Measurements from ENCODE around the gene MARK3.

Gene MARK3

GRCh38 chr14:103366741-103367140 lies 18.5 kb upstream of the MARK3 start:
- DNase-seq (ENCODE audit: low read depth in 2 of 3, low spot score in 1 of 3): no peak

- DNase-seq (ENCODE audit: low read depth in 2 of 3, low spot score in 1 of 3): no peak
These were observed 17.2 kb upstream of the MARK3 start for GRCh38 chr14:103367995-103368394.

GRCh38 chr14:103370087-103370486 lies 15.1 kb upstream of the MARK3 start:
- DNase-seq (ENCODE audit: low read depth in 2 of 3, low spot score in 1 of 3): no peak

- no peak for DNase-seq (ENCODE audit: low read depth in 2 of 3, low spot score in 1 of 3)
These were observed 13.2 kb upstream of the MARK3 start for GRCh38 chr14:103372017-103372416.

- DNase-seq (ENCODE audit: low read depth in 2 of 3, low spot score in 1 of 3): no peak
These were observed 12.5 kb upstream of the MARK3 start for GRCh38 chr14:103372552-103373304.

- DNase-seq (ENCODE audit: low read depth in 2 of 3, low spot score in 1 of 3): no peak
These were observed 11.1 kb upstream of the MARK3 start for GRCh38 chr14:103374121-103374520.

GRCh38 chr14:103377522-103378037 lies 7.6 kb upstream of the MARK3 start:
- DNase-seq (ENCODE audit: low read depth in 2 of 3, low spot score in 1 of 3): no peak

GRCh38 chr14:103378038-103378854 lies 7.0 kb upstream of the MARK3 start:
- DNase-seq (ENCODE audit: low read depth in 2 of 3, low spot score in 1 of 3): no peak

- no peak for DNase-seq (ENCODE audit: low read depth in 2 of 3, low spot score in 1 of 3)
These were observed 4.4 kb upstream of the MARK3 start for GRCh38 chr14:103380719-103381377.

GRCh38 chr14:103382376-103382775 lies 2.8 kb upstream of the MARK3 start:
- DNase-seq (ENCODE audit: low read depth in 2 of 3, low spot score in 1 of 3): no peak

- no peak for DNase-seq (ENCODE audit: low read depth in 2 of 3, low spot score in 1 of 3)
These were observed 614 bp upstream of the MARK3 start for GRCh38 chr14:103384450-103385151.

- no peak for DNase-seq (ENCODE audit: low read depth in 2 of 3, low spot score in 1 of 3)
These were observed 906 bp downstream of the MARK3 start for GRCh38 chr14:103385929-103386712.

- DNase-seq (ENCODE audit: low read depth in 2 of 3, low spot score in 1 of 3): no peak
These were observed 1.6 kb downstream of the MARK3 start for GRCh38 chr14:103386713-103387329.

GRCh38 chr14:103388664-103389063 lies 3.4 kb downstream of the MARK3 start:
- DNase-seq (ENCODE audit: low read depth in 2 of 3, low spot score in 1 of 3): no peak

GRCh38 chr14:103390605-103391004 lies 5.4 kb downstream of the MARK3 start:
- no peak for DNase-seq (ENCODE audit: low read depth in 2 of 3, low spot score in 1 of 3)

- no peak for DNase-seq (ENCODE audit: low read depth in 2 of 3, low spot score in 1 of 3)
These were observed 5.8 kb downstream of the MARK3 start for GRCh38 chr14:103391048-103391447.

- DNase-seq (ENCODE audit: low read depth in 2 of 3, low spot score in 1 of 3): no peak
These were observed 6.9 kb downstream of the MARK3 start for GRCh38 chr14:103392106-103392505.

- DNase-seq (ENCODE audit: low read depth in 2 of 3, low spot score in 1 of 3): no peak
These were observed 7.4 kb downstream of the MARK3 start for GRCh38 chr14:103392572-103392971.

- no peak for DNase-seq (ENCODE audit: low read depth in 2 of 3, low spot score in 1 of 3)
These were observed 7.9 kb downstream of the MARK3 start for GRCh38 chr14:103393070-103393469.

Data from stimulated activated CD4-positive, alpha-beta T cell treated with anti-CD3 and anti-CD28 coated beads, Interleukin-12 subunit alpha, Interleukin-12 subunit beta, amount 100 ng/mL, for 48 hours (primary cell).